HuH-7.5 (cell line): Measurements from ENCODE around the gene ARHGAP30.
"Not testable (repeated sequence)": the region's sequence is repeated elsewhere in the genome, so short reads cannot be mapped to it uniquely, and the experiment has no call there.

Experiments used
- DNase-seq: peaks from one replicate; pipeline ENCODE4 v3.0.0; 2011; ENCODE audit warnings: low spot score

Gene ARHGAP30

GRCh38 chr1:161071886-161072371 lies 2.2 kb upstream of the ARHGAP30 start:
- DNase-seq, result peak; percentile 71

DNA sequence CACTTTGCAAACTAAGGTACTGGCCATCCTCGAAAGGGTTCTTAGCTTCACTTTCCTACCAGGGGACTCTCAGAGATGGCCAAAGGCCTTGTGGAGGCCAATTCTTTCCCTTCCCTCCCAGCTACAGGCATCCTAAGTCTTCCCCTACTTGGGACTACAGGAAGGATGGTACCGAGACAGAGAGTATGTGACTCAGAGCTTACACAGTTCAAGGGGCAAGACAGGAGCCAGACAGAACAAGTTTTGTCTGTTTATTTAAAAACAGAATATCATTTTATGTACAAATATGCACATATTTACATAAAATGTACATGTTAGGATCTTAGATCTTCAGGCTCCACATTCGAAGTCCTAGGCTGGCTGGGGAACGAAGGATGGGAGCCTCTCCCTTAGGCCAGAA lies 1.1 kb upstream of the ARHGAP30 start:
- DNase-seq, result no peak

DNA sequence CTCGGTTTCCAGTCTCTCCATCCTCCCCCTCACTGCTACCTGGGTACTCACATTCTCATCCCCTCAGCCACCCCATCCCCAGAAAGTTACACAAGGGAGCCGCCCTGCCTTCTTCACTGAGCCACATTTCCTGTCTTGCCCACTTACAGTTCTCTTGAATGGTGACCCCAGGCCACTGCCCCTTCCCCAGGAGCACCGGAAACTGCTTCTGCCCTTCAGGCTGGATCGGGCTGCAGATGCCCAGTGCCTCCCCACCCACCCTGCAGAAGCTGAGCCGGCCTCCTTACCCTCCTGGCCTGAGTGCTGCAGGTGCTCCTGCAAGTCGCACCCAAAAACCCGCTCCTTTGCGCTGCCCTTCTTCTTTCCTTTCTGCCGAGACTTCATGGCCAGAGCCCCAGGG lies 450 bp downstream of the ARHGAP30 start:
- no peak for DNase-seq

DNA sequence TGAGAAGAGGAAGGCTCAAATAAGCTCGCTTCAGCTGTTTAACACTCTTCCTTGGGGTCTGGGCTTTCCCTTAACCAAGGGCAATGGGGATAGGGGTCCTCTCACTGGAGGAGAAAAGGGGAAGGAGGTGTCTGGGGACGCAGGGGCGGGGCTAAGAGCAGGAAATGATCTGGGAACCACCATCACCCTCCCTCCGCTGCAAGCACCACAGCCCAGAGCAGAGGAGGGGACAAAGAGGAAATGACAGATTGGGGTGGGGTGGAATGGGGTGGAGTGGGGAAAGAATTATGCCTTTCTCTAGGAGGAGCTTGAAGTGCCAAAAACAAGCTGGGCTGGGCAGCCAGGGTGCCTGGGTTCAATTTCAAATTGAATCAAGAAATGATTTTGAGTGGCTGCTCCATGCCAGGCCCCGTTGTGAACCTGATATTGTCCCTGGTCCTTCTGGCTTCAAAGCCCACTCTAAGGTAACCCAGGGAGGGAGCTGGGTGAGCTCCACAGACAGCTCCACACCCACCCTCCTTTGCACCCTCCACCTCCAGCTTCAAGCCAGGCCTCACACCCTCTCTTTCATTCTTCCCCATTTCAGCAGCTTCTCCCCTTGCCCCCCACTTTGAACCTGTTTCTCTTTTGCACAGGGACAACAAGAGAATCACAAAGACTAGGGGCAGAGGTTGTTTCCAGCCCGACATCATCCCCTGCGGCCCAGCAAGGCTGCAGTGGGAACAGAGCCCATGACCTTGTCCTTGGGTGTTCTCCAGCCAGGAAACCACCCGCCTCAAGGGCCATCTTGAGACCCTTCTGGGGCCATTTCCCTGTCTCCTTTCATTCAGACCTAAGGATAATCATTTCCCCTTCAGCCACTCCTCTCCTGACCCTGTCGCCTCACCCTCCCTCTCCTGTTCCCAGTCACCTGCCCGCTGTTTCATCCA lies 1.1 kb downstream of the ARHGAP30 start:
- no peak for DNase-seq

- no peak for DNase-seq
Observed at GRCh38 chr1:161066694-161067093, 3.0 kb downstream of the ARHGAP30 start.

DNA sequence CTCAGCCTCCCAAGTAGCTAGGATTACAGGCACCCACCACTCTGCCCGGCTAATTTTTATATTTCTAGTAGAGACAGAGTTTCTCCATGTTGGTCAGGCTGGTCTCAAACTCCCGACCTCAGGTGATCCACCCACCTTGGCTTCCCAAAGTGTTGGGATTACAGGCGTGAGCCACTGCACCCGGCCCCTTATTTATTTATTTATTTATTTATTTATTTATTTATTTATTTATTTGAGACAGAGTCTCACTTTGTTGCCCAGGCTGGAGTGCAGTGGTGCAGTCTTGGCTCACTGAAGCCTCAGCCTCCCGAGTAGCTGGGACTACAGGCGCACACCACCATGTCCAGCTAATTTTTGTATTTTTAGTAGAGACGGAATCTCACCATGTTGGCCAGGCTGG lies 4.0 kb downstream of the ARHGAP30 start:
- DNase-seq, result not testable (repeated sequence)

- DNase-seq, result not testable (repeated sequence)
Observed at GRCh38 chr1:161063936-161064335, 5.8 kb downstream of the ARHGAP30 start.

DNA sequence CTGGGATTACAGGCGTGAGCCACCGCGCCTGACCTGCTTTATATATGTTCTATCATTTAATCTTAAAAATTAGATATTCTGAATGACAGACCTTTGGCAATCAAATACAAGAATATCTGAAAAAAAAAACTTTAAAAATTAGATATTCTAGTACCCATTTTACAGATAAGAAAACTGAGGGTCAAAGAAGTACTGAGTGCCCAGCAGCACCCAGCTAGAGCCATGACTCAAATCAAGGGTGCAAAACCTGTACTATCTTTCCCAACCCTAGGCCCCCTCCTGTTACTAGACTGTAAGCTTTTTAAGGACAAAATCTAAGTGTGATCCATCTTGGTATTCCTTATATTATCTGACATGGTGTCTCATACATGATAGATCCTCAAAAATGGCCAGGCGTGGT lies 8.3 kb downstream of the ARHGAP30 start:
- DNase-seq, result no peak

DNA sequence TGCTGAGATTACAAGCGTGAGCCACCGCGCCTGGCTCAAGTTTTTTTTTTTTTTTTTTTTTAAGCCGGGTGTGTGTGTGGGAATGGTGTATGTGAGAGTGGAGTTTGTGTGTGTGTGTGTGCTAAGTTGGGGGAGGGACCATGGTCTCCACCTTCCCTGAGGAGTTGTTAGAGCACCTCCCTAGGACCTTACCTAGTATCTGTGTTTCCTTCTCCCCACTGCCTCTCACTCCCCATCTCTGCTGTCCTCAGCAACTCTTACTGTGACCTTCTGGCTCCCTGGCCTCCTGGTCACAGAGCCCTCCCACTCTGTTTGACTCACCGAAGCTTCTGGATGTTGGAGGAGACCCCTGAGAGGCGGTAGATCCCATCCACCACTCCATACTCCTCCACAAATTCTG lies 10.4 kb downstream of the ARHGAP30 start:
- no peak for DNase-seq

GRCh38 chr1:161054805-161055204 lies 14.9 kb downstream of the ARHGAP30 start:
- DNase-seq, result no peak

DNA sequence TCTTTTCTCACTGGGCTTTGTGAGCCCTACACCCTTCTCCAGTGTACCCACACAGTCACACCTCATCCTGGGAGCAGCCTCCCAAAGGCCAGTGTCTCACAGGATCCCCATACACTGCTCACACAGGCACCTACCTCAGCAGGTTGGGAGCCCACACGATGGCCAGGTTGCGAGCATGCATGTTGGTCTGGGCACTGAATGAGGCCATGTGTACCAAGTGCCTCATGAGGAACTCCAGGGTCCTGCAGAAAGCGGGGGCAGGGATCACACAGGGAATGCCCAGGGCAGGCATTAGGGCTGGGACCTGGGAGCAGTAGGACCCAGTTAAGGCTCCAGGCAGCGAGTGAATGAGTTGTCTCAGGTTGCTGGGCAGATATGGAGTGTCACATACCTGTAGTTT lies 15.5 kb downstream of the ARHGAP30 start:
- no peak for DNase-seq

- DNase-seq, result no peak
Observed at GRCh38 chr1:161052899-161053298, 16.8 kb downstream of the ARHGAP30 start.

DNA sequence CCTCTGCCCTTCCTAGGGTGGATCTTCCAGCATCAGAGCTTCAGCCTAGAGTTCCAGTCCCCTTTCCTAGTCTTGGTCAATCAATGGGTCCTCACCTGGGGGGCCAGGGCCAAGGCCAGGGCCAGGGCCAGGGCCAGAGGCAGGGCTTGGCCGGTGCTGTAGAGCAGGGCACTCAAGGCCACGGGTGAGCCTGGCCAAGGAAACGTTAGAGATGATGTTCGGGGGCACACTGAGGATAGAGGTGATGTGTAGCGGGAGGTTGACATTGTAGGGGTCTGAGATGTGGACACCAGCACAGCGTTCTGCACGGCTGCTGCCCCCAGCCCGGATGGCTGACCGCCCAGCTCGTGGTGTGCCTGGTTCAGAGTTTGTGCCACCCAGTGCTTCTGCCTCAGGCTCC lies 18.5 kb downstream of the ARHGAP30 start:
- DNase-seq, result no peak

DNA sequence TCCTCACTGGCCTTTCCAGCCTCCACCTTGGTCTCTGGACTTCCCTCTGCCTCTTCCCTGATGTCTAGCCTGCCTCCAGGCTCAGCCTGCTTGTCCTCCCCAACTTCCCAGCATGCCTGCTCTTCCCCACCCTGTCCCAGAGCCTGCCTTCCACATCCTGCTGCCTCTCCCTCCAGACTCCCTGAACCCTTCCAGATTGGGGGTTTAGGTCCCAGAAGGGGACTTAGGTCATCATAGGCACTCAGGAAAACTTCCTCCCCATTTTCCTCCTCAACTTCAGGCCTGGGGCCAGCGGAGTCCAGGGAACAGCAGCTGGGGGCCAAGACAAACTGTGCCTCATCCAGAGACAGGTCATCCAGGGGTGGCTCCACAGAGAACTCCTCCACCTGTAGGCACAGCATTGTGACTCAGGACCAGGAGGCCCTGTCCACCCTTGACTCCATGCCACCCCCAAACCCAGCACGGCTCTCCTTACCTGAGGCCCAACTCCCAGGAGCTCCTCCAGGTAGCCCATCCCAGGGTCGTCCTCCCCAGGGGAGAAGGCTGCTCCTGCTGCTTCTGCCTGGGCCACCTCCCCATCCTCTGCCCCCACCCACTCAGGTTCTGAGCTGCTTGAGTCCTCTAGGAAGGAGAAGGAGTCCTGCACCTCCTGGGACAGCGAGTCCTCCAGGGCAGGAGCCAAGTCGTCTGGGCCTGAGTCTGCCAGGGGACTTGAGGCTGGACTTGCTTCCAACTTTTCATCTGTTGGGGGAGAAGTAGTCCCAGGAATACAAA lies 20.6 kb downstream of the ARHGAP30 start:
- DNase-seq, result no peak

DNA sequence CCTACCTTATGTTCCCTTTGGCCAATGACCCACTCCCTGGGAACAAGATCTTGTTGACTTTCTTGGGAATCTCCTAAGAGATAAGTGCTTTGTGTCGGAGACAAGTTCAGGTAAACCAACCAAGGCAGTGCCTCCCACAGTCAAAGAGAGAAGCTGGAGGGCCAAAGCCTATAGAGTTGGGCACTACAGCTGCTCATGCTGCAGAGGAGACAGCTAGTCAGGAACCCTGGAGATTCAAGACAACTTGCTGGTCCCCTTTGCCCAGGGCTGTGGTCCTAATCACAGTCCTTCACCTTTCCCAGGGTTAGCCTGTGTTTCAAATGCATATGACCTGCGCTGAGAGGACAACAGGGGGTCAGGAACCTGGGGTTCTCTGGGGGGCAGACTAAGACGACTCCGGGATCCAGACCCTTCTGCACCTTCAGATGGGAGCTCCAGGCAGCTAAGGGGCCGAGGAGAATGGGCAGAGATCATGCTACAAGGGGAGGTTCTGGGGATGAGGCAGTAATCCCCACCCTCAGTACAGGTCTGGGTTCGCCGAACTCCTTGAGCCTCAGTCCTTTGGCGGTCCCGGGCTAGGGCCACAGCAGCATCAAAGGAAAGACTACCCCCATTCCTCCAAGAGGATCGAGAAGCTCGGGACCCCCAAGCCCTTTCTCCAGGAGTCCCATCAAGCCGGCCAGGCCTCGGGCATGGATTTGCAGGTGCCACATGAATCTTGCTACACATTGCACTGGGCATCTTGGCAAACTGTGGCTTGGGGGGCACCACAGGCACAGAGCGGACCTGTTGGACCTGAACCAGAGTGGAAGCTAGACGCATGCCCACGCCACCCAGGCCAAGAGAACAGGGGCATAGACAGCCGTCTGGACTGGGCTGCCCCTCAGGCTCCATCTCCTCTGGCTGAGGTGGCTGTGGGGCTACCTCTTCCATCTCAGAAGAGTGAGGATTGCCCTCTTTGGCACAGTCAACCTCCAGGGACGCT lies 22.0 kb downstream of the ARHGAP30 start:
- no peak for DNase-seq

GRCh38 chr1:161046605-161047228 lies 23.0 kb downstream of the ARHGAP30 start:
- no peak for DNase-seq

DNA sequence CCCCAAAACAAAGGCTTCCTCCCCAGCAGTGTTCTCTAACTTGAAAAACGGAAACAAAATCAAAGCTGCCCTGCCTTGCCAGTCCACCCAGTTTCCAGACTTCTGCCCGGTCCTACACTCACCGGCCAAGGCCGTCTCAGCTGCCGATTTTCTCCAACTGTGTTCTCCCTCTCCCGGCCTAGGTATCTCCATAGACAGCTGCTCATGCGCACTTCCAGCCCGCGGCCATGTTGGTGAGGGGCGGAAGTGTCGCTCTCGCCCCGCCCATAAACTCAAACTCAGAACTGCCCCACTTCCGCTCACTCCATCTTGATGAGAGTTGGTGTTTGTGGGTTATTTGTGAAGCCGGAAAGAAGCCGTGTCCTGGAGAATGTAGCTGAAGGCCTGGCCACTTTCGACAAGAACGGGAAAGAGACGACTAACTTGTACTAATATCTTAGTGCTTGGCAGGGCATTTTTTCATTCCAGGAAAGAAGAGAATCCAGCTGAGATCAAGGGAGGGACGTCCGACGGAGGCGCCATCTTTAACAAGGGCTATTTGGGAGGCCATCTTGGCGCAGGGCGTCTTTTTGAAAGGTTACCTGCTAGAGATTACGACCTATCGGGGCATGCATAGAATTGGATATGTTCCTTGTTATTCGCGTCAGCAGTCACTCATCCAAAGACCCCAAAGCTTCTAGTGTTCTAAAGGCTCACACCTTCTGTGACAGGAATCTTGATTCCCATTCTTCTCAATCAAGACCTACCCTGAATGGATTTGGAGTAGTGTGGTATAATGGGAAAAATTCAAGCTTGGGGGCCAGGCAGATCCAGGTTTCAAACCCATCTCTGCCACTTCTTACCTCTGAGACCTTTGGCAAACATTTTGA lies 23.7 kb downstream of the ARHGAP30 start, which contains the start of gene USF1:
Gene USF1 (minus strand): TSS at position 242 of the 869 bp plus-strand sequence. CDS start 2,702 bp downstream, outside the sequence.
- DNase-seq, result peak; percentile 90

DNA sequence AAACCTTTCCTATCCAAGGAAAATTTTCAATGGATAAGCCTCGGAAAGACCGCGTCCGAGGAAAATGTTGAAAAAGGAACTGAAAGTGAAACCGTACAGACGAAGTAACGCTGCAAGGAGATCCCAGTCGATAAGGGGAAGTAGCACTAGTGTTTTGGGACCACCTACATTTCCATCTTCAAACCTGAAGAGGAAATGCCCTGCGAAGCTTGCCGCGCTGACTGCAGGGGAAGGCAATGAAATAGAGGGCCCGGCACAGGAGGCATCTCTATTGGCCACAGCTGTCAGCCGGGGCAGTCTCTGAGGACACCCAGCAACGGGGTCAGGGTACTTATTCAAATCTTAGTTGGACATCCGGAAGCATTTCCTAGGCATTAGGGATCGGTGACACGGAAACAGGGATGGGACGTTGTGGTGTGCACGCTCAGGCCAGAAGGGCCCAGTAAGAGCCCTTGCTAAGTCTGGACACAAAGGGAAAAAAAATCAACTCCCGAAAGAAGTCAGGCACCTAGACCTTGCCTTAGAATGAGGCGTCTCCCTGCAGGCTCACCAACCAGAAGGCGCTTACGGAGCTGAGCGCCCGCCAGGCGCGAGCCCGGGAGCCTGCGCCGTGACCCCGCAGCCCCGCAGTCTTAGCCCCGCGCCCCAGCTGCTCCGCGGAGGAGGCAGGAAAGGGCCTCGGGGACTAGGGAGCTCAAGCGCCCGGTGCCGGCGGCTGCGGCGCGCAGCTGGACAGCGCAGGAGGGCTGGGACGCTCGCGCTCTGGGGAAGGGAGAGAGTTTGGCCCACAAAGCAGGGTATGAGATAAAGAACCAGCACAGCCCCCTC lies 24.6 kb downstream of the ARHGAP30 start:
- peak; percentile 86 for DNase-seq

- no peak for DNase-seq
Observed at GRCh38 chr1:161044535-161044907, 25.2 kb downstream of the ARHGAP30 start.
